GM18868 (cell line): Measurements from ENCODE around the gene AMDHD2.
"Not testable (repeated sequence)": the region's sequence is repeated elsewhere in the genome, so short reads cannot be mapped to it uniquely, and the experiment has no call there.

Source experiments
- ATAC-seq: cut with Tn5 transposase; IDR thresholded peaks from one replicate; pipeline ENCODE4 v1.9.1; 2021; ENCODE audit warnings: mild to moderate bottlenecking, moderate library complexity; ENCODE audit not compliant: unreplicated experiment

The AMDHD2 gene

GRCh38 chr16:2531696-2532493, 11.7 kb downstream of the AMDHD2 start:
- ATAC-seq = peak; percentile 87

- ATAC-seq = no peak
Measured at GRCh38 chr16:2532494-2533141, 12.4 kb downstream of the AMDHD2 start.

DNA sequence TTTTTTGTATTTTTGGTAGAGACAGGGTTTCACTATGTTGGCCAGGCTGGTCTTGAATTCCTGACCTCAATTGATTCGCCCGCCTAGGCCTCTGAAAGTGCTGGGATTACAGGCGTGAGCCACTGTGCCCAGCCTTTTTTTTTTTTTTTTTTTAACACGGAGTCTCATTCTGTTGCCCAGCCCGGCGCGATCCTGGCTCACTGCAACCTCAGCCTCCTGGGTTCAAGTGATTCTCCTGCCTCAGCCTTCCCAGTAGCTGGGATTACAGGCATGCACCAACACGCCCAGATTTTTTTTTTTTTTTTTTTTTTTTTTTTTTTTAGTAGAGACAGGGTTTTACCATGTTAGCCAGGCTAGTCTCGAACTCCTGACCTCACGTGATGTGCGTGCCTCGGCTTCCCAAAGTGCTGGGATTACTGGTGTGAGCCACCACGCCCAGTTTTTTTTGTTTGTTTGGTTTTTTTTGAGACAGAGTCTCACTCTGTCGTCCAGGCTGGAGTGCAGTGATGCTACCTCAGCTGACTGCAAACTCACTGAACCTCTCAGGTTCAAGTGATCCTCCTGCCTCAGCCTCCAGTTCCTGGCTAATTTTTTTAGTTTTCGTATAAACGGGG, 13.1 kb downstream of the AMDHD2 start:
- not testable (repeated sequence) for ATAC-seq

DNA sequence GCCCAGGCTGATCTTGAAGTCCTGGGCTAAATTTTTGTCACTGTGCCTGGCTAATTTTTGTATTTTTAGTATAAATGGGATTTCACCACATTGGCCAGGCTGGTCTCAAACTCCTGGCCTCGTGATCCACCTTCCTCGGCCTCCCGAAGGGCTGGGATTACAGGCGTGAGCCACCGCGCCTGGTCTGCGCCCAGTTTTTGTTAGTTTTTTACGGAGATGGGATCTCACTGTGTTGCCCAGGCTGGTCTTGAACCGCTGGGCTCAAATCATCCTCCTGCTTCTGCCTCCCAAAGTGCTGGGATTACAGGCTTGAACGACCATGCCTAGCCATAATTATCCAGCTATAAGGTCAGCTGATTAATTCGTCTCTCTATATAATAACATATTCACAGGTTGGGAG, 13.7 kb downstream of the AMDHD2 start:
- ATAC-seq = no peak

GRCh38 chr16:2534335-2534734, 14.2 kb downstream of the AMDHD2 start:
- not testable (repeated sequence) for ATAC-seq

- ATAC-seq = no peak
Measured at GRCh38 chr16:2535625-2536013, 15.4 kb downstream of the AMDHD2 start.

- ATAC-seq = peak; percentile 82
Measured at GRCh38 chr16:2537451-2538379, 17.5 kb downstream of the AMDHD2 start, which contains the start of gene PDPK1. PDPK1 (plus strand) TSS chr16:2538021; CDS start chr16:2538113, 92 bp downstream.

DNA sequence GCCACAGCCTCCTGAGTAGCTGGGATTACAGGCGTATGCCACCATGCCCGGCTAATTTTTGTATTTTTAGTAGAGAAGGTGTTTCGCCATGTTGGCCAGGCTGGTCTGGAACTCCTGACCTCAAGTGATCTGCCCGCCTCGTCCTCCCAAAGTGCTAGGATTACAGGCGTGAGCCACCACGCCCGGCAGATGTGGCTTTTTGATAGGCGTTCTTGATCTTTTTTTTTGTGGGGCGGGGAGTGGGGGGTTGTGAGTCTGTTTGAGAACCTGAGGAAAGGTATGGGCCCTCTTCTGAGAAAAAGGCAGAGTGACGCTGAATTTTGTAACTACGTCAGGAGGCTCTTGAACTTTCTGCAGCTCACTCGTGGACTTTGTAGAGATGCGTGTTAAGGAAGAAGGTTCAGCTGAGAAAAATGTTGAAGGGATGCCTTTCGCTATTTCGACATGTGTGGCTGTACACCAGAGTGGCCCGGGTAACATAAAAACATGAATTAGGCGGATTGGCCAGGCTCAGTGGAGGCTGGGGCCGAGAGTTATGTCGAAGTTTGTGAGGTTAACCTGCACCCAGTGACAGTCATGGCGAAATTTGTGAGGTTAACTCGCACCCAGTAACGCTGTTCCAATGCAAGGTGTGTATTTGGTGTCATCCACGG, 19.1 kb downstream of the AMDHD2 start:
- ATAC-seq = not testable (repeated sequence)

- not testable (repeated sequence) for ATAC-seq
Measured at GRCh38 chr16:2539845-2540458, 19.8 kb downstream of the AMDHD2 start.

DNA sequence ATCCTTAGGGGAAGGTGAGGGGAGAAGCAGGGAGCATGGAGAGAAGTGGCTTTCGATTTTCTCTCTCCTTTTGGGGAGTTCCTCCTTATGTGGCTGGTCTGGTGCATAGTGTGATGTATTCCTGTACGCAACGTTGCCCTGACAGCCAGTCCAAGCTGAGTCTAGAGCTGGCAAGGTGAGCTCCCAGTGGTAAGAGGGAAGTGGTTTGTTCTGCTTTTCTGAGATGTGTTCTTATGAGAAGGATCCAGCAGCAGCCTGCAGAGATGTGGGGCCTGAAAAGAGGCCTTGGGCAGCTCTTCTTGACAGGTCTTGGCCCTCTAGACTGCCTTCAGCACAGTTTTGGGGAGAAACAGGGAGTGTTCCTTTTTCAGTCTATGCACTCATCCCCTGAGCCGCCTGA, 20.7 kb downstream of the AMDHD2 start:
- not testable (repeated sequence) for ATAC-seq

GRCh38 chr16:2541409-2541808, 21.2 kb downstream of the AMDHD2 start:
- ATAC-seq = not testable (repeated sequence)

DNA sequence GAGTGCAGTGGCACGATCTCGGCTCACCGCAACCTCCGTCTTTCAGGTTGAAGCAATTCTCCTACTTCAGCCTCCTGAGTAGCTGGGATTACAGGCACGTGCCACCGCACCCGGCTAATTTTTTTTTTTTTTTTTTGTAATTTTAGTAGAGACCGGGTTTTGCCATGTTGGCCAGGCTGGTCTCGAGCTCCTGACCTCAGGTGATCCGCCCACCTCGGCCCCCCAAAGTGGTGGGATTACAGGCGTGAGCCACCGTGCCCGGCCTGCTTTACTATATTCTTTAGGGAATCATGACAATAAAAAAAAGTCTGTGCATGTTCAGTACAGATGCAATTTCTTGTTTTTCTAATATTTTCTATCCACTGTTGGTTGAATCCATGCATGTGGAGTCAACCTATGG, 23.6 kb downstream of the AMDHD2 start:
- not testable (repeated sequence) for ATAC-seq

- ATAC-seq = not testable (repeated sequence)
Measured at GRCh38 chr16:2550283-2550878, 30.2 kb downstream of the AMDHD2 start.

DNA sequence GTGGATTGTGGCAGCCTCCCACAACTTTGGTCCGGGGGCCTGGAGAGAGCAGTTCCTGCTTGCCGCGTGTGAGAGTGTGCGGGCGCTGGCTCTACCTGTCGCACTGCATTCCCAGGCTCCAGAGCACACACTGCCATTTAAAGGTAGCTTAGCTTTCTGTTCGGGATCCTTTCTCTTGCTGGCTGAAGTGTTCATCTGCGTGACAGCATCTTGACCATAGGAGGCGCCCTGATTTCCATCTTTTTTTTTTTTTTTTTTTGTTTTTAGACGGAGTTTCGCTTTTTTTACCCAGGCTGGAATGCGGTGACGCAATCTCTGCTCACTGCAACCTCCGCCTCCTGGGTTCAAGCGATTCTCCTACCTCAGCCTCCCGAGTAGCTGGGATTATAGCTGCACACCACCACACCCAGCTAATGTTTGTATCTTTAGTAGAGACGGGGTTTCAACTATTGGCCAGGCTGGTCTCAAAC, 31.3 kb downstream of the AMDHD2 start:
- not testable (repeated sequence) for ATAC-seq

GRCh38 chr16:2554709-2555425, 34.7 kb downstream of the AMDHD2 start:
- not testable (repeated sequence) for ATAC-seq

DNA sequence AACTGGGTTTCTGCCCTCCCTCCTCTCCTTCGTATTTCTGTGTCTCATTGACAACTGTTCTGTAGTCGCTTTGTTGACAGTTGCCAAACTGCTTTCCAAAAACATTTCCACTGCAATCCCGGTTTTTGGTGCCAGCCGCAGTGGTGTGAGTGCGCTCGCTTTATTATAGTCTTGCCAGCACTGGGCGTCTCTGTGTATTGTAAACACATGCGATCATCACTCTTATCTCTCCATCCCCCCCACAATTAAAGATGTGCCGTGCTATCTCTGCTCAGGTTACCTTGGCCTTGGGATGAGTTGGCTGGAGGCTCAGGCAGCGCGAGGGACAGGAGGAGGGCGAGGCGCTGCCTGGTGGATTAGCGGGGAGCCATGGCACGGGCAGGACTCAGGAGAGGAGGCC, 37.0 kb downstream of the AMDHD2 start:
- not testable (repeated sequence) for ATAC-seq

- ATAC-seq = peak; percentile 61
Measured at GRCh38 chr16:2560131-2560797, 40.1 kb downstream of the AMDHD2 start.

DNA sequence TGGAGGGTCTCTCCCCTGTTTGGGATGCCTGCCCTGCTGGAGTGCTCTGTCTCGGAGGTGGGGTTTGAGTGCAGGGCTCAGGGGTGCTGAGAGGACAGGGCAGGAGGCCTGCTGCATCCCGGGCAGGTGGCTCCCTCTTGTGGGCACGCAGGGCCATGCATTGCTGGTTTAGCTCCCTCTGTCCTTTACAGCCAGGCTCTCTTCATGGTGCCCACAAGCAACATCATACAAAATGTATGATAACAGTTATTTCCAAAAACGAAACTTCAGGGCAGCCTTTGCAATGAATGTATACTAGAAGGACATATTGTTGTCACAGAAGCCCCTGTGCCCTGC, 40.6 kb downstream of the AMDHD2 start:
- ATAC-seq = peak; percentile 66
